Panc1 (cell line): Measurements from ENCODE around the gene CUL7. TPM values are rescaled to one million over a fixed set of nuclear protein-coding genes. Genes with fewer than 3 reads are reported as not detected.

Experiments
- ATAC-seq: fragments of 200-7000 bp; cut with Tn5 transposase; 2 replicates; pipeline ENCODE4 v1.9.1; 2020; ENCODE audit warnings: mild to moderate bottlenecking, moderate library complexity
- BruUV-seq: library from RNA; stranded (reverse); fragments of 400-500 nt; replicated peaks from 2 replicates; lab custom pipeline; 2021; lab: Mats Ljungman, UMichigan
- CTCF ChIA-PET: fragments of 300-600 bp; sonication (Branson Sonifier 250); formaldehyde crosslinking; loops from one replicate; lab custom pipeline; 2022; ENCODE audit warnings: antibody characterized with exemption; lab: Charles Lee
- POLR2A ChIA-PET: fragments of 300-600 bp; sonication (Branson Sonifier 250); formaldehyde crosslinking; loops from one replicate; lab custom pipeline; 2022; ENCODE audit warnings: antibody characterized with exemption; lab: Charles Lee
- DNase-seq: peaks from one replicate; pipeline ENCODE4 v3.0.0-alpha.2; 2010; ENCODE audit warnings: low read depth, low spot score
- H3K27ac ChIP-seq: 2 replicates; pipeline ENCODE4 v1.5.1; 2011; ENCODE audit warnings: mild to moderate bottlenecking, low read length, inconsistent platforms
- H3K27me3 ChIP-seq: fragments of 200-500 bp; sonication (Bioruptor generic); 2 replicates; pipeline ENCODE4 v1.6.0; 2014; ENCODE audit warnings: low read length, inconsistent platforms; ENCODE audit not compliant: control insufficient read depth, insufficient read depth
- H3K36me3 ChIP-seq: fragments of 200-500 bp; sonication (Bioruptor generic); 2 replicates; pipeline ENCODE4 v1.5.1; 2014; ENCODE audit warnings: inconsistent platforms, mild to moderate bottlenecking, low read length, moderate library complexity; ENCODE audit not compliant: control insufficient read depth, insufficient read depth
- H3K4me1 ChIP-seq: 2 replicates; pipeline ENCODE4 v1.5.1; 2011; ENCODE audit warnings: inconsistent platforms, mild to moderate bottlenecking, low read length, moderate library complexity; ENCODE audit not compliant: control insufficient read depth, insufficient read depth
- H3K4me3 ChIP-seq, 2 experiments: 2 replicates each; pipeline ENCODE4 v1.5.1; 2011 to 2012; ENCODE audit warnings: low read depth in 2 of 2, low read length in 2 of 2, mild to moderate bottlenecking in 2 of 2, inconsistent platforms in 1 of 2, moderate library complexity in 1 of 2
- H3K9me3 ChIP-seq: fragments of 200-500 bp; sonication (Bioruptor generic); 2 replicates; pipeline ENCODE4 v1.5.1; 2014; ENCODE audit warnings: low read depth, mild to moderate bottlenecking, inconsistent platforms, low read length, moderate library complexity; ENCODE audit not compliant: control insufficient read depth, insufficient read depth
- CTCF ChIP-seq: fragments of 450-650 bp; IDR thresholded peaks from 2 replicates; pipeline ENCODE4 v1.5.1; 2017; ENCODE audit warnings: mild to moderate bottlenecking
- POLR2AphosphoS5 ChIP-seq: IDR thresholded peaks from 2 replicates; pipeline ENCODE4 v1.6.1; 2012; ENCODE audit warnings: mild to moderate bottlenecking, low read depth, low read length, moderate library complexity
- SIN3A ChIP-seq: IDR thresholded peaks from 2 replicates; pipeline ENCODE4 v1.6.1; 2012; ENCODE audit warnings: low read depth, mild to moderate bottlenecking, low read length, moderate library complexity, borderline replicate concordance; ENCODE audit not compliant: insufficient read depth
- TCF7L2 ChIP-seq: IDR thresholded peaks from 2 replicates; pipeline ENCODE4 v1.6.1; 2011; ENCODE audit warnings: mild to moderate bottlenecking, low read depth, low read length, inconsistent platforms
- in situ Hi-C: cut with HindIII; loops from 2 replicates; pipeline ENCODE4 v1.10.0; 2016; ENCODE audit warnings: low sequenced_read_pairs, low pct_unique_long_range_greater_than_20kb
- intact Hi-C: fragments of 100-400 bp; cut with micrococcal nuclease; formaldehyde crosslinking; loops from one replicate; pipeline ENCODE4 v1.10.0; 2022; ENCODE audit not compliant: unreplicated experiment
- total RNA-seq: library from RNA; stranded (reverse); gene quantifications from one replicate; pipeline ENCODE4 v1.2.1, GENCODE V29; 2021; ENCODE audit not compliant: unreplicated experiment
- TF ChIP-seq, protein P1 (sequence below), 2 experiments: IDR thresholded peaks; 2 replicates each; pipeline ENCODE4 v1.6.1; 2011 to 2012; ENCODE audit warnings: low read depth in 2 of 2, control low read depth in 1 of 2, low read length in 1 of 2, mild to moderate bottlenecking in 1 of 2, moderate library complexity in 1 of 2; ENCODE audit not compliant: insufficient read depth in 1 of 2

The CUL7 gene
- total RNA-seq, 1 experiment from 2014 or later: 32.1 TPM

DNA sequence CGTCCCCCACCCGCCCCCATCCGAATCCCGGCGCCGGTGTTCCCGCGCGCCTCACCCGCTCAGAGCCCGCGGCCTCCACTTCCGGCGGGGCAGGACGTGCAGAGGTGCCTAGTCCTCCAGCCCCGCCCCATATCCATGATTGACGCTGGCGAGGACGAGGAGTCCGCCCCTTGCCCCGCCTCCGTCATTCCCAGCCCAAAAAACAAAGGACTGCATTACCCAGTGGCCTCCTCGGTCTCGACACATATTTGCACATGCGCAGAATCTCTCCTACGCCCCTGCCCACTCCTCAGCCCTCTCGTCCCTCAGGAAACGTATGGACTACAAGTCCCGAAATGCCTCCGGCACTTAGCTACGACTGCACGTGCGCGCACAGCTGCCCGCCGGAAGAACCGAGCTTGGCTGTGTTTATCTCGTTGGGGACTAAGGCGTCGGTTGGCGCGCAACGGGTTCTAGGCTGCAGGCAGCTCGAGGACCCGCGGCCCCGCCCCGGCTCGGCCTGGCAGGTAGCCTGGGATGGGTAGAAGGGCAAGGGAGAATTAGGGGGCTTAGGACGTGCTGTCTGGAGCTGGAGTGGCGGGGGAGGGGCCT is 39.7 kb downstream of the CUL7 start, which contains the start of the genes KLHDC3 and MEA1:
TSS of gene KLHDC3 (plus strand) at position 407 of the 591 bp plus-strand sequence. CDS start 2,944 bp downstream, outside the sequence.
TSS of gene MEA1 (minus strand) at position 104 of the 591 bp plus-strand sequence. CDS start 133 bp downstream, outside the sequence.
- in situ Hi-C loops: no loop called here
- intact Hi-C loops: loop anchor here (5.0 kb wide), 1 partner anchor 112 kb away; no protein-coding TSS in a partner anchor

DNA sequence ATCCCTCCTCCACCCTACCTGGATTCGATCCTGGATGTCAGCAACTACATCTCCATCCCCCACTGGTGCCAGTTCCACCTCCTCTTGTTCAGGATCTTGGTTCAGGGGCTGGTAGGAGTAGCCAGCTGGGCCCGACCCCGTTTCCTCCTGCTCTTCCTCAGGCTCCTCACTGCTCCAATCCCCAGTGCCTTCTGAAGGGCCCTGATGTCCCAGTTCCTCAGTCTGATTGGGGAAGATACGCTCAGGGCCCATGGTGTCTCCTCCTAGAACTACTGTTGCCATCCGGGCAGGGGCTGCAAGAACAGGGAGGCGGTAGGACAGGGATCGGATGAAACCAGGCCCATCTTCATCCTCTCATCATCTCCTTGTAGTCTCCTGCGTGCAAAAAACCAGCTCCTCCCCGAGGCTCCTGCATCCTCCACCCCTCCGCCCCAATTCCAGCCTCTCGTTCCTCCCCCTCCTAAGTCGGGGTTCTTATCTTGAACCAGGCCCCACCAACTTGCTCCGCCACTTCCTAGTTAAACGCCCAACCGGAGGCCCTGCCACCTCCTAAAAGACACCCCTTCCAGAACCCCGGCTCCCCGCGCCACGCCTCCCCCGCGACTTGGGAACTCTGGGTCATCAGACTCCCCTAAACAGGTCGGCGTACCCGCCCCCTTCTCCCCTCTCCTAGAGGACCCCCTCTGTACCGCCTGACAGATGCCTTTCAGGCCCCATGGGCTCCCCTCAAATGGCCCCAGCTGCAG is 40.4 kb downstream of the CUL7 start:
- H3K9me3 ChIP-seq: no peaks in the 10 kb centered on the region
- peak overlapping the region; percentile 80 to 87 for H3K4me3 ChIP-seq
- H3K27ac ChIP-seq: peak overlapping the region; percentile 71
- no TSS peak for BruUV-seq
- intact Hi-C loops (loop anchor here (5.0 kb wide), 1 partner anchor 111 kb away; no protein-coding TSS in a partner anchor), in situ Hi-C loops (no loop called here)
- ATAC-seq: peak; percentile 8
- ChIA-PET CTCF (interaction anchor here (1.0 kb wide), 1 partner anchor 112 kb away, joined by 3 read pairs; no protein-coding TSS in a partner anchor), POLR2A (interaction anchor here (0.6 to 1.0 kb wide), 3 partner anchors 25 to 169 kb away, joined by 3 to 5 read pairs (median 3); partner anchors contain the start of gene CUL9)
- H3K4me1 ChIP-seq: peaks cover 20% of the 10 kb centered on the region
- no peak for DNase-seq
- peaks cover 21% of the 10 kb centered on the region for H3K36me3 ChIP-seq
- no peaks in the 10 kb centered on the region for H3K27me3 ChIP-seq
- TF ChIP-seq TCF7L2: no peak
- TF ChIP-seq CTCF: no peak
- TF ChIP-seq, protein P1, sequence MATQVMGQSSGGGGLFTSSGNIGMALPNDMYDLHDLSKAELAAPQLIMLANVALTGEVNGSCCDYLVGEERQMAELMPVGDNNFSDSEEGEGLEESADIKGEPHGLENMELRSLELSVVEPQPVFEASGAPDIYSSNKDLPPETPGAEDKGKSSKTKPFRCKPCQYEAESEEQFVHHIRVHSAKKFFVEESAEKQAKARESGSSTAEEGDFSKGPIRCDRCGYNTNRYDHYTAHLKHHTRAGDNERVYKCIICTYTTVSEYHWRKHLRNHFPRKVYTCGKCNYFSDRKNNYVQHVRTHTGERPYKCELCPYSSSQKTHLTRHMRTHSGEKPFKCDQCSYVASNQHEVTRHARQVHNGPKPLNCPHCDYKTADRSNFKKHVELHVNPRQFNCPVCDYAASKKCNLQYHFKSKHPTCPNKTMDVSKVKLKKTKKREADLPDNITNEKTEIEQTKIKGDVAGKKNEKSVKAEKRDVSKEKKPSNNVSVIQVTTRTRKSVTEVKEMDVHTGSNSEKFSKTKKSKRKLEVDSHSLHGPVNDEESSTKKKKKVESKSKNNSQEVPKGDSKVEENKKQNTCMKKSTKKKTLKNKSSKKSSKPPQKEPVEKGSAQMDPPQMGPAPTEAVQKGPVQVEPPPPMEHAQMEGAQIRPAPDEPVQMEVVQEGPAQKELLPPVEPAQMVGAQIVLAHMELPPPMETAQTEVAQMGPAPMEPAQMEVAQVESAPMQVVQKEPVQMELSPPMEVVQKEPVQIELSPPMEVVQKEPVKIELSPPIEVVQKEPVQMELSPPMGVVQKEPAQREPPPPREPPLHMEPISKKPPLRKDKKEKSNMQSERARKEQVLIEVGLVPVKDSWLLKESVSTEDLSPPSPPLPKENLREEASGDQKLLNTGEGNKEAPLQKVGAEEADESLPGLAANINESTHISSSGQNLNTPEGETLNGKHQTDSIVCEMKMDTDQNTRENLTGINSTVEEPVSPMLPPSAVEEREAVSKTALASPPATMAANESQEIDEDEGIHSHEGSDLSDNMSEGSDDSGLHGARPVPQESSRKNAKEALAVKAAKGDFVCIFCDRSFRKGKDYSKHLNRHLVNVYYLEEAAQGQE (IDR thresholded peaks at IDR 0.05; ENCODE audit: insufficient read depth in 1 of 2, low read depth in 2 of 2, low read length in 1 of 2): no peak
- no peak for TF ChIP-seq POLR2AphosphoS5

More for the DNA sequence above, 39.7 kb downstream of the CUL7 start, which contains the start of the genes KLHDC3 and MEA1:
- TF ChIP-seq CTCF (no peak), SIN3A (no peak), POLR2AphosphoS5 (peak; percentile 63; the same call in 1 of the 2 replicates), TCF7L2 (no peak)
- TF ChIP-seq, protein P1 (IDR thresholded peaks at IDR 0.05; ENCODE audit: insufficient read depth in 1 of 2, low read depth in 2 of 2, low read length in 1 of 2): no peak
- ChIA-PET POLR2A (interaction anchor here (0.6 to 1.0 kb wide), 3 partner anchors 26 to 168 kb away, joined by 3 read pairs; partner anchors contain the start of gene CUL9), CTCF (interaction anchor here (1.0 kb wide), 1 partner anchor 113 kb away, joined by 3 read pairs; no protein-coding TSS in a partner anchor)
- peaks cover 20% of the 10 kb centered on the region for H3K4me1 ChIP-seq
- no peaks in the 10 kb centered on the region for H3K27me3 ChIP-seq
- H3K9me3 ChIP-seq: no peaks in the 10 kb centered on the region
- peak within 1 kb of the TSS; percentile 94 for H3K27ac ChIP-seq
- DNase-seq: peak; percentile 99
- H3K36me3 ChIP-seq: peaks cover 19% of the 10 kb centered on the region
- H3K4me3 ChIP-seq: peak within 1 kb of the TSS; percentile 87 to 95
- BruUV-seq: no TSS peak
- ATAC-seq: peak; percentile 97
